H1 (cell line): ENCODE measurements around the gene CELF4. TPM values are rescaled to one million over a fixed set of nuclear protein-coding genes. Genes with fewer than 3 reads are reported as not detected.

Experiments used
- CTCF ChIA-PET: fragments of 300-600 bp; sonication (Branson Sonifier 250); formaldehyde crosslinking; loops from one replicate; lab custom pipeline; 2021; ENCODE audit not compliant: partially characterized antibody; lab: Charles Lee
- POLR2A ChIA-PET: fragments of 300-600 bp; sonication (Branson Sonifier 250); formaldehyde crosslinking; loops from one replicate; lab custom pipeline; 2021; ENCODE audit warnings: inconsistent platforms; ENCODE audit not compliant: partially characterized antibody; lab: Charles Lee
- DNase-seq, 2 experiments: peaks; one replicate each; pipeline versions ENCODE4 v3.0.0 to v3.0.0-alpha.2; 2010 to 2022; ENCODE audit warnings: low spot score in 2 of 2, low read depth in 1 of 2, mixed read lengths in 1 of 2
- FAIRE-seq: peaks from 2 replicates; lab custom pipeline; 2011; peaks lifted over from hg19 to GRCh38; lab: Jason Lieb, UNC
- H2AFZ ChIP-seq: 2 replicates; pipeline ENCODE4 v1.8.1; 2012; ENCODE audit warnings: low read length, inconsistent platforms
- H2AK5ac ChIP-seq: 2 replicates; pipeline ENCODE4 v1.6.1; 2013; ENCODE audit warnings: low read depth, low read length
- H2BK120ac ChIP-seq: replicated peaks from 2 replicates; pipeline ENCODE3; 2013; ENCODE audit warnings: low read depth, low read length, inconsistent platforms
- H2BK12ac ChIP-seq: 2 replicates; pipeline ENCODE4 v1.6.1; 2013; ENCODE audit warnings: low read depth, low read length
- H2BK15ac ChIP-seq: 2 replicates; pipeline ENCODE4 v1.6.1; 2013; ENCODE audit warnings: low read length
- H2BK20ac ChIP-seq: 2 replicates; pipeline ENCODE4 v1.6.1; 2013; ENCODE audit warnings: low read length
- H2BK5ac ChIP-seq: 2 replicates; pipeline ENCODE4 v1.6.1; 2013; ENCODE audit warnings: low read depth, low read length
- H3K14ac ChIP-seq: 2 replicates; pipeline ENCODE4 v1.6.1; 2013; ENCODE audit warnings: inconsistent platforms; ENCODE audit not compliant: insufficient read length
- H3K18ac ChIP-seq: 2 replicates; pipeline ENCODE4 v1.6.1; 2013; ENCODE audit warnings: low read length; ENCODE audit errors: extremely low read depth
- H3K23ac ChIP-seq: 2 replicates; pipeline ENCODE4 v1.6.1; 2013; ENCODE audit warnings: inconsistent platforms; ENCODE audit not compliant: insufficient read length
- H3K23me2 ChIP-seq: 2 replicates; pipeline ENCODE4 v1.6.1; 2013; ENCODE audit warnings: low read depth, low read length
- H3K27ac ChIP-seq: 2 replicates; pipeline ENCODE4 v1.6.1; 2011; ENCODE audit warnings: low read depth, low read length, inconsistent platforms
- H3K27me3 ChIP-seq, 4 experiments: replicated peaks in 1 of 4; 1 replicate in 1 of 4; 2 replicates in 3 of 4; pipeline versions ENCODE4 v1.6.1 to v1.8.1; 2011 to 2013; ENCODE audit warnings: low read length in 3 of 4, mild to moderate bottlenecking in 3 of 4, inconsistent platforms in 2 of 4, mixed read lengths in 2 of 4, moderate library complexity in 1 of 4; ENCODE audit not compliant: control insufficient read depth in 3 of 4, insufficient read depth in 3 of 4; ENCODE audit errors: extremely low read depth in 1 of 4
- H3K36me3 ChIP-seq, 4 experiments: 2 replicates each; pipeline versions ENCODE4 v1.6.1 to v1.8.1; 2011 to 2013; ENCODE audit warnings: mild to moderate bottlenecking in 4 of 4, low read length in 3 of 4, moderate library complexity in 2 of 4, control low read depth in 1 of 4, inconsistent platforms in 1 of 4; ENCODE audit not compliant: insufficient read depth in 4 of 4, control insufficient read depth in 2 of 4
- H3K4ac ChIP-seq: replicated peaks from 2 replicates; pipeline ENCODE3; 2013; ENCODE audit warnings: low read length, low read depth, mixed read lengths, inconsistent platforms; ENCODE audit not compliant: insufficient read length
- H3K4me1 ChIP-seq, 4 experiments: replicated peaks in 1 of 4; 1 replicate in 1 of 4; 2 replicates in 3 of 4; pipeline versions ENCODE4 v1.6.1 to v1.8.1; 2011 to 2013; ENCODE audit warnings: low read length in 3 of 4, inconsistent platforms in 2 of 4, mixed read lengths in 1 of 4; ENCODE audit not compliant: insufficient read depth in 4 of 4, control insufficient read depth in 3 of 4
- H3K4me2 ChIP-seq, 2 experiments: 2 replicates each; pipeline versions ENCODE4 v1.6.1 to v1.8.1; 2011 to 2013; ENCODE audit warnings: low read depth in 2 of 2, low read length in 2 of 2, control low read depth in 1 of 2, inconsistent platforms in 1 of 2, mild to moderate bottlenecking in 1 of 2; ENCODE audit not compliant: insufficient read depth in 1 of 2
- H3K4me3 ChIP-seq, 4 experiments: fragments of 200-600, 300-600 bp in 1 of 4; sonication (generic), shearing (Covaris generic), sonication (Bioruptor Twin) in 1 of 4; 2 replicates each; pipeline versions ENCODE4 v1.5.1 to v1.8.1; 2011 to 2016; ENCODE audit warnings: low read length in 4 of 4, low read depth in 3 of 4, control low read depth in 2 of 4, inconsistent platforms in 2 of 4, mild to moderate bottlenecking in 2 of 4, mixed read lengths in 1 of 4, moderate library complexity in 1 of 4; ENCODE audit not compliant: insufficient read depth in 2 of 4; ENCODE audit errors: extremely low read depth in 1 of 4
- H3K56ac ChIP-seq: replicated peaks from 2 replicates; pipeline ENCODE3; 2013; ENCODE audit warnings: low read depth, mild to moderate bottlenecking, mixed read lengths, low read length, inconsistent platforms; ENCODE audit not compliant: insufficient read length
- H3K79me1 ChIP-seq: 2 replicates; pipeline ENCODE4 v1.6.1; 2013; ENCODE audit warnings: low read depth, low read length, control low read depth
- H3K79me2 ChIP-seq, 2 experiments: 2 replicates each; pipeline versions ENCODE4 v1.6.1 to v1.8.1; 2012 to 2013; ENCODE audit warnings: low read length in 2 of 2, mild to moderate bottlenecking in 2 of 2, inconsistent platforms in 1 of 2; ENCODE audit not compliant: insufficient read depth in 2 of 2, control insufficient read depth in 1 of 2
- H3K9ac ChIP-seq, 4 experiments: replicated peaks in 1 of 4; 1 replicate in 1 of 4; 2 replicates in 3 of 4; pipeline versions ENCODE4 v1.6.1 to v1.8.1; 2011 to 2013; ENCODE audit warnings: low read depth in 3 of 4, low read length in 3 of 4, control low read depth in 2 of 4, mild to moderate bottlenecking in 2 of 4, moderate library complexity in 2 of 4, inconsistent platforms in 1 of 4; ENCODE audit errors: extremely low read depth in 1 of 4
- H3K9me3 ChIP-seq, 2 experiments: 2 replicates each; pipeline versions ENCODE4 v1.6.1 to v1.8.1; 2012 to 2013; ENCODE audit warnings: mild to moderate bottlenecking in 2 of 2, moderate library complexity in 2 of 2, control low read depth in 1 of 2, inconsistent platforms in 1 of 2, low read depth in 1 of 2, low read length in 1 of 2, mixed read lengths in 1 of 2; ENCODE audit not compliant: insufficient read depth in 2 of 2
- H4K20me1 ChIP-seq, 2 experiments: replicated peaks in 1 of 2; 2 replicates each; pipeline versions ENCODE3 to v1.8.1; 2011 to 2013; ENCODE audit warnings: inconsistent platforms in 2 of 2, low read length in 2 of 2, mild to moderate bottlenecking in 1 of 2; ENCODE audit not compliant: insufficient read depth in 2 of 2, control insufficient read depth in 1 of 2
- H4K5ac ChIP-seq: 2 replicates; pipeline ENCODE4 v1.6.1; 2013; ENCODE audit warnings: low read length, low read depth, mixed read lengths, inconsistent platforms; ENCODE audit not compliant: insufficient read length
- H4K8ac ChIP-seq: 2 replicates; pipeline ENCODE4 v1.8.0; 2013; ENCODE audit warnings: mild to moderate bottlenecking, moderate library complexity, low read length, inconsistent platforms; ENCODE audit not compliant: insufficient read depth; ENCODE audit errors: extremely low read depth
- H4K91ac ChIP-seq: replicated peaks from 2 replicates; pipeline ENCODE3; 2013; ENCODE audit warnings: low read length, mixed read lengths, inconsistent platforms; ENCODE audit not compliant: insufficient read length
- WGBS, 2 experiments: shearing (Covaris generic) in 1 of 2; methylation state at CpG; one replicate each; pipeline versions ENCODE4 v1.1.6 to v1.1.7; 2013 to 2015; ENCODE audit warnings: low lambda C conversion rate in 2 of 2, mixed read lengths in 2 of 2, inconsistent platforms in 1 of 2, low coverage in 1 of 2, missing lambda C conversion rate in 1 of 2; ENCODE audit not compliant: insufficient replicate concordance in 2 of 2, insufficient coverage in 1 of 2, insufficient read length in 1 of 2; ENCODE audit errors: extremely low coverage in 1 of 2, missing lambda C conversion rate in 1 of 2; 5-methylcytosine and 5-hydroxymethylcytosine counted together
- polyA plus RNA-seq, 7 experiments: library from polyadenylated mRNA; depleted of rRNA in 3 of 7; stranded (reverse) in 5 of 7; unstranded in 2 of 7; fragments of >200 nt in 5 of 7; fragments of 200-250 nt in 2 of 7; gene quantifications; 1 replicate in 5 of 7; 2 replicates in 1 of 7; 4 replicates in 1 of 7; pipeline versions ENCODE4 v1.2.1 to v1.2.3, GENCODE V29; 2011 to 2013; ENCODE audit warnings: missing spikeins in 2 of 7, mixed read lengths in 2 of 7
- total RNA-seq: library from RNA; stranded (reverse); fragmentation: NEBNext Ultra II Directional; extraction: Animal tissue kit (Norgen Biotek cat#: 25700); gene quantifications from 2 replicates; pipeline ENCODE4 v1.2.1, GENCODE V29; 2021
- TF ChIP-seq, protein P1 (sequence below): IDR thresholded peaks from 2 replicates; pipeline ENCODE4 v1.6.1; 2012; ENCODE audit warnings: inconsistent platforms

CELF4 gene
- total and polyA plus RNA-seq, 2 of the 8 experiments (the other 6 are each of a cell fraction or from before 2014, with no cell fraction given): 1.6 to 3.4 TPM

DNA sequence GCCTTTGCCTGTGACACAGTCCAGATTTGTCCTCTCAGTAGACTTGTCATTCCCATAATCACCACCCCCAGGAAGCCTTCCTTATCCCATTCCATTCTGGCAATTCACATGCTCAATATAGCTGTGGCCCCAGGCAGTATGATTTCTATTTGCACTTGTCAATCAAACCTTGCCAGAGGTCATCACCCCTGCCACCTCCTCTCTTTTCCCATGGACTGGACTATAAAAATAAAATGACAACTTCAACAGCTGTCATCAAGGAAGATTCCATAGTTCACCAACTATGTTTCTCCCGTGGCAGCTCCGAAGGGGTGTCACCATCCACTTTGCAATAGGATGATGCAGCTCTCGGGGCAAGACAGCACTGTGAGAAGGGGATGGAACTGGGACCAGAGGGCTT, 255.7 kb downstream of the CELF4 start:
- H3K4me1 ChIP-seq: peaks cover 0 to 6% (median 0%) of the 10 kb centered on the region in 4 experiments; a peak in 2 of 7 replicates
- FAIRE-seq (no peak), DNase-seq (no peak)
- H2BK12ac ChIP-seq: no peak overlapping the region
- H2BK5ac ChIP-seq: no peak overlapping the region
- H3K56ac ChIP-seq: no peak overlapping the region
- no peak overlapping the region for H4K8ac ChIP-seq
- no peak overlapping the region for H3K18ac ChIP-seq
- no peak overlapping the region for H3K23ac ChIP-seq
- H4K20me1 ChIP-seq: no peaks in the 10 kb centered on the region
- POLR2A ChIA-PET: no interaction called here
- WGBS, 2 experiments: 89% methylated on average over 3 of the region's 3 CpGs; no CpG with 5 or more reads in 1 of the 2 experiments
- H2AK5ac ChIP-seq: no peak overlapping the region
- no peak overlapping the region for H2BK20ac ChIP-seq
- H3K27me3 ChIP-seq: no peaks in the 10 kb centered on the region
- H3K27ac ChIP-seq: no peak overlapping the region
- CTCF ChIA-PET: interaction anchor here (0.5 to 5.6 kb wide), 14 partner anchors 9 to 367 kb away, joined by 3 to 26 read pairs (median 4); no protein-coding TSS in a partner anchor
- H3K4me3 ChIP-seq: no peak overlapping the region
- H2BK120ac ChIP-seq: no peak overlapping the region
- TF ChIP-seq, protein P1, sequence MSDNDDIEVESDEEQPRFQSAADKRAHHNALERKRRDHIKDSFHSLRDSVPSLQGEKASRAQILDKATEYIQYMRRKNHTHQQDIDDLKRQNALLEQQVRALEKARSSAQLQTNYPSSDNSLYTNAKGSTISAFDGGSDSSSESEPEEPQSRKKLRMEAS: no peak
- no peaks in the 10 kb centered on the region for H3K79me1 ChIP-seq
- H2AFZ ChIP-seq: no peak overlapping the region
- H3K4ac ChIP-seq: no peak overlapping the region
- H3K79me2 ChIP-seq: no peaks in the 10 kb centered on the region
- no peak overlapping the region for H4K91ac ChIP-seq
- no peaks in the 10 kb centered on the region for H3K9me3 ChIP-seq
- no peak overlapping the region for H3K4me2 ChIP-seq
- H3K14ac ChIP-seq: no peak overlapping the region
- H3K36me3 ChIP-seq: no peaks in the 10 kb centered on the region
- no peak overlapping the region for H2BK15ac ChIP-seq
- no peak overlapping the region for H4K5ac ChIP-seq
- no peaks in the 10 kb centered on the region for H3K23me2 ChIP-seq
- H3K9ac ChIP-seq: no peak overlapping the region; a peak in 1 of 7 replicates
